Psoas muscle (tissue), 8 donors: ENCODE measurements around the gene FAT2. TPM values are rescaled to one million over a fixed set of nuclear protein-coding genes. Genes with fewer than 3 reads are reported as not detected.
A peak's percentile ranks its signal among the peaks of the same experiment; 100 is the strongest.
"Not testable (repeated sequence)": the region's sequence is repeated elsewhere in the genome, so short reads cannot be mapped to it uniquely, and the experiment has no call there.

Experiments
- ATAC-seq, 4 donors: fragments of 200-7000 bp; cut with Tn5 transposase; one replicate each; pipeline ENCODE4 v1.9.1; 2020; ENCODE audit warnings: moderate library complexity in 3 of 4, mild to moderate bottlenecking in 2 of 4
- DNase-seq, 2 donors: peaks; one replicate each; pipeline ENCODE4 v3.0.0-alpha.2; 2020
- H3K27ac ChIP-seq: fragments of 200-600 bp; one replicate; pipeline ENCODE4 v1.8.0; 2022
- H3K27me3 ChIP-seq, 3 donors: fragments of 200-600 bp in 1 of 3; one replicate each; pipeline versions ENCODE4 v1.6.1 to v1.8.0; 2013 to 2022; ENCODE audit warnings: low read length in 2 of 3, mild to moderate bottlenecking in 2 of 3, moderate library complexity in 1 of 3; ENCODE audit not compliant: insufficient read depth in 3 of 3
- H3K36me3 ChIP-seq, 2 donors: fragments of 200-600 bp in 1 of 2; one replicate each; pipeline versions ENCODE4 v1.6.1 to v1.8.0; 2013 to 2022; ENCODE audit warnings: low read depth in 1 of 2, mild to moderate bottlenecking in 1 of 2, moderate library complexity in 1 of 2; ENCODE audit not compliant: insufficient read depth in 1 of 2
- H3K4me1 ChIP-seq: fragments of 200-600 bp; one replicate; pipeline ENCODE4 v1.8.0; 2022
- H3K4me3 ChIP-seq: fragments of 200-600 bp; one replicate; pipeline ENCODE4 v1.8.0; 2022; ENCODE audit warnings: mild to moderate bottlenecking
- H3K9me3 ChIP-seq: fragments of 200-600 bp; one replicate; pipeline ENCODE4 v1.8.0; 2022
- WGBS, 3 donors: extraction: QIAGEN DNeasy Blood & Tissue Kit; methylation state at CpG; one replicate each; pipeline versions ENCODE4 v1.1.6 to v1.1.7; 2013; 5-methylcytosine and 5-hydroxymethylcytosine counted together
- intact Hi-C, 2 donors: fragments of 100-400 bp; cut with DNase I; formaldehyde crosslinking; loops; one replicate each; pipeline versions ENCODE4 v1.11.0 to v1.14.2; 2022
- polyA plus RNA-seq, 3 donors: library from polyadenylated mRNA; stranded (reverse); fragments of 200-250 nt; gene quantifications; one replicate each; pipeline ENCODE4 v1.2.3, GENCODE V29; 2013
- total RNA-seq, 4 donors: library from RNA; stranded (reverse); fragmentation: NEBNext Ultra II Directional in 2 of 4; extraction: Animal tissue kit (Norgen Biotek cat#: 25700) in 2 of 4; gene quantifications; one replicate each; pipeline versions ENCODE4 v1.2.1 to v1.2.4, GENCODE V29; 2021 to 2023
- TF ChIP-seq, protein P1 (sequence below): fragments of 200-600 bp; IDR thresholded peaks from one replicate; pipeline ENCODE4 v1.8.0; 2022; ENCODE audit warnings: antibody characterized with exemption
- donor health status: healthy with polysubstance abuse.
- donor health status: DM: no; HTN: no; CAD: no; lungs with moderate emphysema.
- donor health status: Bipolar disorder and iron deficiency.
- donor health status: healthy.
- donor health status: DM: yes; HTN: yes; CAD: no.
- donor health status: DM: no; HTN: no; CAD: no.
- donor health status: DM: no; HTN: no; CAD: no.
- donor health status: DM: yes; HTN: yes; CAD: no.

FAT2 gene
- total and polyA plus RNA-seq, 7 donors = 0.01 to 0.03 (median 0.02) TPM; not detected in 3

DNA sequence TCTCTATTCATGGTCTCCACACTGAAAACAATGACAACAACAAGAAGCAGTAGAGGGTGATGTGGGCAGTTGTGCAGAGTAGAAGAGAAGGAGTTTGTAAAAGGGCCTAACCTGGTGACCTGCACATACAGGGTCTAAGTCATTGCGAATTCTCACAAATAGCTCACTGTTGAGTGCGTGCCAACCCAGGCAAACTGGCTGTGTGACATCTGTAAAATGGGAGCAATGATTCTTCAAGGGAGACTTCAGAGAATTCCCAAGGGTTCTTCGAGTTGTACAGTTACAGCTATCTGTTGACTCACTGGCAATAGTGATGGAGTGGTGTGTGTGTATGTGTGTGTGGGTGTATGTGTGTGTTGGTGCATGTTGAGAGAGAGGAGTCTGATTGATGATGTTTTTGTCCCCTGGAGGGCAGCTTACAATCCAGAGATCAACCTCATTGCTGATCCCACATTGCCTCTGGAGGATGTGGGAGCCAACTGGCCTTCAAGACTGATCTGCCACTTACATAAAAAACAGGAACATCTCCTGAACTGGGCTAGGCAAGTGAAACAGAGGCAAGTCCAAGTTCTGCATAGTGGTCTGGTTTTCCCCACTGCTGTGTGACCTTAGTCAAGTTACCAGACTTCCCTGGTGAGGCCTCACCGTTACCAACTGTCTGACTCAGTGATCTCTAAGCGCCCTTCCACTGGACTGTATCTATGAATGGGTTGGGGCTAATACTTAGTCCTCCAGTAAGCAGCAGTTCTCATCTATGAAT is 3.2 kb downstream of the FAT2 start:
- Histone ChIP-seq H3K27me3 (no peaks in the 10 kb centered on the region), H3K4me3 (no peak overlapping the region), H3K27ac (no peak overlapping the region), H3K4me1 (peaks cover 6% of the 10 kb centered on the region), H3K36me3 (no peaks in the 10 kb centered on the region), H3K9me3 (no peaks in the 10 kb centered on the region)
- TF ChIP-seq, protein P1, sequence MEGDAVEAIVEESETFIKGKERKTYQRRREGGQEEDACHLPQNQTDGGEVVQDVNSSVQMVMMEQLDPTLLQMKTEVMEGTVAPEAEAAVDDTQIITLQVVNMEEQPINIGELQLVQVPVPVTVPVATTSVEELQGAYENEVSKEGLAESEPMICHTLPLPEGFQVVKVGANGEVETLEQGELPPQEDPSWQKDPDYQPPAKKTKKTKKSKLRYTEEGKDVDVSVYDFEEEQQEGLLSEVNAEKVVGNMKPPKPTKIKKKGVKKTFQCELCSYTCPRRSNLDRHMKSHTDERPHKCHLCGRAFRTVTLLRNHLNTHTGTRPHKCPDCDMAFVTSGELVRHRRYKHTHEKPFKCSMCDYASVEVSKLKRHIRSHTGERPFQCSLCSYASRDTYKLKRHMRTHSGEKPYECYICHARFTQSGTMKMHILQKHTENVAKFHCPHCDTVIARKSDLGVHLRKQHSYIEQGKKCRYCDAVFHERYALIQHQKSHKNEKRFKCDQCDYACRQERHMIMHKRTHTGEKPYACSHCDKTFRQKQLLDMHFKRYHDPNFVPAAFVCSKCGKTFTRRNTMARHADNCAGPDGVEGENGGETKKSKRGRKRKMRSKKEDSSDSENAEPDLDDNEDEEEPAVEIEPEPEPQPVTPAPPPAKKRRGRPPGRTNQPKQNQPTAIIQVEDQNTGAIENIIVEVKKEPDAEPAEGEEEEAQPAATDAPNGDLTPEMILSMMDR = no peak
- DNase-seq (no peak), ATAC-seq (no peak)
- 94 to 97% (median 96%) methylated on average over 5 of the region's 5 CpGs for WGBS, 3 donors
- intact Hi-C loops = no loop called here

DNA sequence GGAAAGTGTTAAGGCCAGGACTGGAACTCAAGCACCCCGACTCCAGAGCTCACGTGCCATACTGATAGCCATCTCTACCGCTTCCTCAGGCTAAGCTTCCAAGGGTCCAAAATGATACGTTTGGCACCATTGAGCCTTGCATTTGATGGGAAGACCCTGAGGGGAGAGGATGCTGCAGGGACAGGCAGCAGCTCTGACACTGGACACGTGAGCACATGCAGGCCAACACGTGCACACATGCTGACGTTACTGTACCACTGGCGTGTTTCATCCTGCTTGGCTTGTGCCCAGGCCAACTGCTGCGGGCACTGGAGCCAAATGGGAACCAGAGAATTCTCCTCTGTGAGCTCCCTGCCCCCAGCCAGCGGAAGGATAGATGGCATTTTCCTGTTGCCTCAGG is 5.2 kb downstream of the FAT2 start:
- Histone ChIP-seq H3K9me3 (no peaks in the 10 kb centered on the region), H3K4me1 (peaks cover 8% of the 10 kb centered on the region), H3K4me3 (no peak overlapping the region), H3K27me3 (no peaks in the 10 kb centered on the region), H3K36me3 (no peaks in the 10 kb centered on the region), H3K27ac (no peak overlapping the region)
- ATAC-seq = peak; percentile 84 to 90 (median 84)
- TF ChIP-seq, protein P1 = no peak
- intact Hi-C loops = no loop called here
- 23 to 35% (median 29%) methylated on average over 10 of the region's 10 CpGs for WGBS, 3 donors
- peak; percentile 66 to 88 for DNase-seq

DNA sequence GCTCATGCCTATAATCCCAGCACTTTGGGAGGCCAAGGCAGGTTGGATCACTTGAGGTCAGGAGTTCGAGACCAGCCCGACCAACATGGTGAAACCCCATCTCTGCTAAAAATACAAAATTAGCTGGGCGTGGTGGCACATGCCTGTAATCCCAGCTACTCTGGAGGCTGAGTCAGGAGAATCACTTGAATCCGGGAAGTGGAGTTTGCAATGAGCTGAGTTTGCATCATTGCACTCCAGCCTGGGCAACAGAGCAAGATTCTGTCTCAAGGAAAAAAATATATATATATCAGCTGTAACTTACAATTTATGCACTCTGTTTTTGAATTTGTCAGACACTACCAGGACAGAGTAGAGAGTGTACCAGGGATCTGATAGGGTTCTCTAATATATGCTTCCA is 5.8 kb downstream of the FAT2 start:
- H3K9me3 ChIP-seq, H3K4me3 ChIP-seq, intact Hi-C loops, H3K36me3 ChIP-seq, H3K4me1 ChIP-seq, H3K27ac ChIP-seq, H3K27me3 ChIP-seq, DNase-seq: not testable (repeated sequence)
- WGBS, 3 donors = 18 to 48% (median 21%) methylated on average over 4 of the region's 4 CpGs
- ATAC-seq = peak in 3 of 4 donors; percentile 23 to 66 (median 52)

DNA sequence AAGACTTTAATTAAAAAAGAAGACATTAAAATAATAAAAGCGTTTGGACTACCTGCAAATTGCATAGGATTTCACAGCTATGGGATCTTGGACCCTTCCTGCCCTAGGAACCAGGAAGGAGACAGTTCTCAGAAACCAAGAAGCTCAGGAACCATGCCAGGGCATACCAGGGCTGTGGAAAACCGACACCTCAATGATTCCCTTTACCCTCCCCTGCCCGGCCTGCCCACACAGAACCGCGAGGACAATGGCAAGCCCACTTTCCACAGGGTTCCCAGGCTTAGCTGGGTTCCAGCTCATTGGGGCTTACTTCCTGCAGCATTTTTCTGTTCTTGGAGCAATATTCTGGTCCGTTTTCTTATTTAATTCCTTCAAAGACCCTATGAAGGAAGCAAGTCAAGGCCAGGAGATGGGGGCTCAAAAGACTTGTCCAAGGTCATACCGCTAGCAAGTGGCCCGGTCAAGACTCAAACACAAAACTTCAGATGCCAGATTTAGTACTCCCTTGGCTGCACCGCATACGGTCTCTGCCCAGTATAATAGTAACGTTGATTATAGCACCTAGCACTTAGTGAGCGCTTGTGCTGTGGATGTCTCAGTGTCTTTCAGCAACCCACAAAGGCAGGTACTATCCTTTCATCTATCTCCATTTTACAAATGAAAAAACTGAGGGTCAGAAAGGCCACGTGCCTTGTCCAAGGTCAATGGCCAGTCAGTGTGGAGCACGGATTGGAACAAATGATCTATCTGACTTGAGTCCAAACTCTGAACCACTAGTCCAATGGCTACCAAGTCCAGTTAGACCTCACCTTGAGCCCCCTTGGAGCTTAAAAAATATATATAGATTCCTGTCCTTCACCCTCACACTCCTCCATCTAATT is 6.8 kb downstream of the FAT2 start:
- intact Hi-C loops = no loop called here
- no peak overlapping the region for H3K4me3 ChIP-seq
- H3K4me1 ChIP-seq = peaks cover 8% of the 10 kb centered on the region
- no peak overlapping the region for H3K27ac ChIP-seq
- H3K9me3 ChIP-seq = no peaks in the 10 kb centered on the region
- no peak for DNase-seq
- no peak for ATAC-seq
- WGBS, 3 donors = 74 to 79% (median 77%) methylated on average over 14 of the region's 14 CpGs
- TF ChIP-seq, protein P1 = no peak
- H3K27me3 ChIP-seq = no peaks in the 10 kb centered on the region
- H3K36me3 ChIP-seq = no peaks in the 10 kb centered on the region
